Renal cortical epithelial cell (primary cell): ENCODE measurements around the gene PRRG4. TPM values are rescaled to one million over a fixed set of nuclear protein-coding genes. Genes with fewer than 3 reads are reported as not detected.
"Not testable (repeated sequence)": the region's sequence is repeated elsewhere in the genome, so short reads cannot be mapped to it uniquely, and the experiment has no call there.

Experiments used
- DNase-seq: peaks from one replicate; pipeline ENCODE4 v3.0.0-alpha.2; 2011; ENCODE audit warnings: low read depth
- total RNA-seq: library from RNA; depleted of rRNA; stranded (reverse); fragments of >200 nt; gene quantifications from 2 replicates; pipeline ENCODE4 v1.2.3, GENCODE V29; 2014

The PRRG4 gene
- total RNA-seq, 1 donor from 2014 or later: 11.7 TPM

DNA sequence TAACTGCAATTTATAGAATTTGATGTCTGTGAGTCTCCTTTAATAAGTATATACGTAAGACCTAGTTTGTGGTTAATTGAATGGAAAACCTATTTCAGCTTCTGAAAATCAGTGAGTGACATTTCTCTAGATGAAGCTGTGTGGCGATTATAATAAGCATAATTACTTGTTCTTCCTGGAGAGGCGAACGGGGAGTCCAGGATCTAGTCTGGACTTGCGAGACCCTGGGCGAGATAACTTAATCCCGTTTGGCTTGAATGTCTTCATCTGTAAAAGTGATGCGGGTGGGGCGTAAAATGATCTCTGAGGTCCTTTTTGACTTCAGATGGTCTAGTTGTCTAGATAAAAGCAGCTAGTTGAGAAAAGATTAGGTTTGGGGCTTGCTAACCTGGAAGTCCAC is 1.1 kb downstream of the PRRG4 start:
- DNase-seq: peak; percentile 32

DNA sequence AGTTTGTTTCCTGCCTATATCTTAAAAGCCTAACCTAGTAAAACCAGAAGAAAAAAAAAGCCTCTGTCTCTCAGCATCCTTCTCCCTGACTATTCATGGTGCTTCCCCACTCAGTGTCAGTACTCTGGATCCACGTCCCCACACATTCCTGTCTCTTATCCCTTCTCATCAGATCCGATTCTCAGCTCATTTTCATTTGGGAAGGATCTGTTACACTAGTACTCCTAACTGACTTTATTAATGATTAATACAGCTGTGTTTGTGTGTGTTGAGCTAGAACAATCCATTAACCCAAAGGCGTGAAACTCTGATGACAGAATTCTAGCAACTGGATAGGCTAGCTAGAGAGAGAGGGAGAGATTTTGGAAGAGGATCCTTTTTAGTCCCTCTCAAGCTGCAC is 1.5 kb downstream of the PRRG4 start:
- DNase-seq: peak; percentile 89

DNA sequence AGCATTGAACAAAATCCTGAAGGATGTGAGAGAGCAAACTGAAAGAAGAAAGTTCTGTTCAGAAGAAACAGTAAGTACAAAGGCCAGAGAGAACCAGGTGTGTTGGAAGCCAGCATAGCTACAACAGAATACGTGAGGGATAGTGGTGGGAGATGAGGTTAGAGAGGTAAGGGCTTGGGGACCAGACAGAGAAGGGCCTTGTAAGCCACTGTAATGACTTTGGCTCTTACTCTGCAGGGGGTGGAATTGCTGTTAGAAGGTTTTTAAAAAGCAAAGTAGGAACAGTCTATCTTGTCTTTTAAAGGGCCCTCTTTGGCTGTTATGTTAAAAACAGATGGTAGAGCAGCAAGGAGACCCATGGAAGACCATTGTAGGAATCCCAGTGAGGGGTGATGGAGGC is 4.2 kb downstream of the PRRG4 start:
- no peak for DNase-seq

DNA sequence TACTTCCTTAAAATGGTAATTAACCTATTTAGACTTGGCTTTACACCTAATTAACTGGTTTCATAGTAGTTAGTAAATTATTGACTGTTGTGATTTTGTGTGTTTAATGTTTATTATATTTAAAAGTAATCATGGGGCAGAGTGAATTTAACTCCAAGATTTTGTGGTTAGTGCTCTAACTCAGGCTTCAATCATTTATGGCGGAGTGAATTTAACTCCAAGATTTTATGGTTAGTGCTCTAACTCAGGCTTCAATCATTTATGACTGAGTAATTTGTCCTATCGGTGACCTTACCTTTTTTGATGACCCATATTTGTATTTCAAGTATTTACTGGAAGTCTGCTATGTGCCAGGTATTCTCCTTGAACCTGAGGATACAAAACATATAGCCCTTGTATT is 7.2 kb downstream of the PRRG4 start:
- DNase-seq: peak; percentile 56

- DNase-seq: peak; percentile 89
Observed at GRCh38 chr11:32838505-32839274, 9.0 kb downstream of the PRRG4 start.

DNA sequence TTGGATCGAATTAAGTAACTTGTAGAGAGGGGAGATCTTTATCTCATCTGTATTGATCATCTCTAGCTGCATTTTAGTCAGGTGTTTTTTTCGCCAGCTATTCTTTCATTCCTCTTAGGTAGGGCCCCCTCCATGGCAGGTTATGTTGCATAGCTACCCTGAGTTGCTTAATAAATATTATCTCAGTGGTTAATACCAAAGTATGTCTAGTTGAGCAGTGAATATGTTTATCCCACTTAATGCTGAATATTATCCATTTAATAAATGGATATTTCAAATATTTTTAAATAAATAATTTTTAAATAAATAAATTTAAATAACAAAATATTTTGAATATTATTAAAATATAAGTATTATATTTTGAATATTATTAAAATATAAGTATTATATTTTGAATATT is 9.6 kb downstream of the PRRG4 start:
- DNase-seq: no peak

GRCh38 chr11:32840587-32840986 is 10.9 kb downstream of the PRRG4 start:
- DNase-seq: peak; percentile 61

- DNase-seq: no peak
Observed at GRCh38 chr11:32843544-32843943, 13.8 kb downstream of the PRRG4 start.

GRCh38 chr11:32847511-32847910 is 17.8 kb downstream of the PRRG4 start:
- no peak for DNase-seq

- DNase-seq: no peak
Observed at GRCh38 chr11:32849761-32850160, 20.0 kb downstream of the PRRG4 start.

- DNase-seq: no peak
Observed at GRCh38 chr11:32851251-32851650, 21.5 kb downstream of the PRRG4 start.

GRCh38 chr11:32852207-32852606 is 22.5 kb downstream of the PRRG4 start:
- DNase-seq: peak; percentile 23

DNA sequence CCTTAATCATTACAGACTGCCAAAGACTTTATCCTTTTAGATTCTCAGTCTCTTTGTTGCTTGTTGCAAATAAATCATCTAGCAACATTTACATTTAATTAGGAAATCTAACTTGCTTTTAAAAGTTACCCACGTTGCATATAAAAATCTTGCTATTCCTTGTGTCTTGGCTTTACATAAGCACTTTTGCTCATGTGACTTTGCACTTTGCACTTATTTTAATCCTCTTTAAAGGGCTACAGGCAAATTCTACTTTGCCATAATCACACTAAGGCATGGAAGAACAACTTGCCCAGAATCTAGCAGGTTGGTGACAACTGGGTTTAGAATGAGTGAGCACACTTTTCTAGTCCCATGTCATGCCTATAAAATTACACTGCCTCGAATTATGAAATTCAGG is 25.9 kb downstream of the PRRG4 start:
- no peak for DNase-seq

GRCh38 chr11:32858731-32859130 is 29.0 kb downstream of the PRRG4 start:
- DNase-seq: no peak

DNA sequence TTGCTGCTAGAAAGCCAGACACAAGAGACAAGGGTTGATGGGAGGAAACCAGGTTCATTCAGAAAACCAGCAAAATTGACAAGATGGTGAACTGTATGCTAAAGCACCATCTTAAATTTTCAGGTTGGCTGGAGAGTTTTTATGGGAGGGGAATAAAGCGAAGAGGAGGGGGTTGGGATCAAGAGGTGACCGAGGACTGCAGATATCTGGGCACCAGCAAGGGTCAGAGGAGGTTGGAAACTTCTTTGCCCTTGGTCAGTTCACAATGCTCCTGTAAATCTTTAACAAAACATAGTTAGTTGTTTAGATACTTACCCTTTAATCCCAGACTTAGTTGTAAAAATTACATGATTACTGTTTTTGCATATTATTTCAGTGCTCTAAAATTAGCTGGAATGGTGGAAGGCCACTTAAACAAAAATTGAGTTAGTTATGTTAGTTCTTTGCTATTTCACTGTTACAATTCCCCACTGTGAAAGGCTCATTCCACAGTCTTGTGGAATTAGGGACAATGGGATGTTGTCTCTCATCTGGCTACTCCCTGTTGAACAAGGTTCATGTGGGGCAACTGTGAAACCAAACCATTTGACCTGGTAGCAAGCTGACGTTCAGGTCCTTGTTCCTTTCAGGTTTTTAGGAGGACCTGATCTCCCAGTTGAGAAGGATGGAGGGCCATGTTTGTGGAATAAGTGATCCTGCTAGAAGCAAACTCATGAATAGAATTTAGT is 32.3 kb downstream of the PRRG4 start:
- no peak for DNase-seq

- no peak for DNase-seq
Observed at GRCh38 chr11:32864555-32864954, 34.8 kb downstream of the PRRG4 start.

GRCh38 chr11:32868752-32869151 is 39.0 kb downstream of the PRRG4 start:
- not testable (repeated sequence) for DNase-seq

GRCh38 chr11:32870676-32871075 is 40.9 kb downstream of the PRRG4 start:
- no peak for DNase-seq

DNA sequence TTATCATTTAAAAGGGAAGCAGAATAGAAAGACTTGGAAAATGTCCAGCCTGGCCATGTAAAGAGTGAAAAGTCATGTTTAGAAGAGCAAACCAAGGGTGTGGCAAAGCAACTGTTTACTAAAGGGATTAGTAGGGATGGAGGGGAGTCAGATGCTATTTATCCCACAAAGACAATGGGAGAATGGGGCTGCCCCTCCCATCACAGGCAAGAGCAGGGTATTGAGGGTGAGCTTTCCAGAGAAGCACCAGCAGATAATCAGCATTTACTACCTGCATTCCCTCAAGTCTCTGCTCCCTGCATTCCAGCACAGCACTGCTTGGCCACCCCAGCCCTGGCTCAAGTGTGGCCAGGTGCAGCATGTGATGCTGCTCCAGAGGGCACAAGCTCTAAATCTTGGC is 44.4 kb downstream of the PRRG4 start:
- no peak for DNase-seq

GRCh38 chr11:32881286-32881685 is 51.6 kb downstream of the PRRG4 start:
- DNase-seq: no peak

DNA sequence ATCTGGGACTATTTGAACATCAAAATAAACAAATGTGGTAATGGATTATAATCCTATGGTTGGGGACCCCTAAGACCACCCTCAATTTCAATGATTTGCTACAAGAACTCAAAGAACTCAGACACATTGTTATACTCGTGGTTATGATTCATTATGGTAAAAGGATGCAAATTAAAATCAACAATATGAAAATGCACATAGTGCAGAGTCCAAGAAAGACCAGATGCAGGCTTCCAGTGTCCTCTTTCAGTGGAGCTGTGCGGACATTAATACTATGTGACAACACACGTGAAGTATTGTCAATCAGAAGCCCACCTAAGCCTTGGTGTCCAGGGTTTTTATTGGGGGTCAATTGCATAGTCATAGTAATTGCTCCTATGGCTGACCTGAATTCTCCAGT is 53.7 kb downstream of the PRRG4 start:
- no peak for DNase-seq

- DNase-seq: no peak
Observed at GRCh38 chr11:32884023-32884422, 54.3 kb downstream of the PRRG4 start.

DNA sequence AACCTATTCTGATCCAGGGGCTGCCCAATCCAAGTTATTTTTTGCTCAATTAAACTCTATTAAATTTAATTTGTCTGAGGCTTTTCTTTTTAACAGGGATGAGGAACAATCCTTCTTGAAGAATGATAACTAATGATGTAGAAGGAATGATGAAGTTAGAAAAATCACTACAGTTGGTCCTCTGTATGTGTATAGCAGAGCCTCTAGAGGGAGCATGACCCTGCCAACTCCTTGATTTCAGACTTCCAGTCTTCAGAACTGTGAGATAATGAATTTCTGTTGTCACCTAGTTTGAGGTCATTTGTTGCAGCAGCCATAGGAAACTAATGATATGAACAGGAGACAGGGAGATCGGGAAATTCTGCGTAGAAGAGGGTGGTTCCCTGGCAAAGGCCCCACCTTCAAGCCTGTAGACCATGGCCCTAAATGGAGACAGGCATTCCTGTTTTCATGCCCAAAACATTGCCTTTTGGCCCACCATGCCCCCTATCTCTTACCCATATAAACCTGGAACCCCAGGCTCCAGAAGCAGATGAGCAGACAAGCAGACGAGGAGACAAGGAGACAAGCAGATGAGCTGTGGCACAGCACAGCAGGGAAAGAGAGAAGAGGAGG is 55.1 kb downstream of the PRRG4 start:
- peak; percentile 28 for DNase-seq
